ENCODE measurements around the gene MRPL14. TPM values are rescaled to one million over a fixed set of nuclear protein-coding genes. Genes with fewer than 3 reads are reported as not detected.

Gene MRPL14
- total RNA-seq, 1 donor from 2014 or later = 65.5 TPM

- no peak for TF ChIP-seq CTCF (conservative IDR thresholded peaks at IDR 0.05)
- no peak overlapping the region for H3K4me3 Mint-ChIP-seq
- H3K4me1 Mint-ChIP-seq = no peaks in the 10 kb centered on the region
- no peak overlapping the region for H3K27ac Mint-ChIP-seq (ENCODE audit: unreplicated experiment)
- H3K9me3 Mint-ChIP-seq = no peaks in the 10 kb centered on the region
- no peak for DNase-seq (ENCODE audit: low read depth, low spot score)
- no peaks in the 10 kb centered on the region for H3K27me3 Mint-ChIP-seq (ENCODE audit: low read depth)
- H3K36me3 Mint-ChIP-seq (ENCODE audit: low read depth) = peaks cover 16% of the 10 kb centered on the region
Measured at GRCh38 chr6:44108471-44108870, 18.8 kb downstream of the MRPL14 start.

- Mint-ChIP-seq H3K36me3 (ENCODE audit: low read depth) (peaks cover 13% of the 10 kb centered on the region), H3K27ac (ENCODE audit: unreplicated experiment) (no peak overlapping the region), H3K4me1 (no peaks in the 10 kb centered on the region), H3K9me3 (no peaks in the 10 kb centered on the region), H3K4me3 (no peak overlapping the region), H3K27me3 (ENCODE audit: low read depth) (no peaks in the 10 kb centered on the region)
- DNase-seq (ENCODE audit: low read depth, low spot score) = no peak
- TF ChIP-seq CTCF (conservative IDR thresholded peaks at IDR 0.05) = no peak
Measured at GRCh38 chr6:44107017-44107416, 20.2 kb downstream of the MRPL14 start.

GRCh38 chr6:44105993-44106740 lies 21.1 kb downstream of the MRPL14 start:
- H3K9me3 Mint-ChIP-seq = no peaks in the 10 kb centered on the region
- H3K4me1 Mint-ChIP-seq = no peaks in the 10 kb centered on the region
- no peak overlapping the region for H3K27ac Mint-ChIP-seq (ENCODE audit: unreplicated experiment)
- TF ChIP-seq CTCF (conservative IDR thresholded peaks at IDR 0.05) = no peak
- peaks cover 8% of the 10 kb centered on the region for H3K36me3 Mint-ChIP-seq (ENCODE audit: low read depth)
- H3K4me3 Mint-ChIP-seq = no peak overlapping the region
- H3K27me3 Mint-ChIP-seq (ENCODE audit: low read depth) = no peaks in the 10 kb centered on the region
- no peak for DNase-seq (ENCODE audit: low read depth, low spot score)

- H3K9me3 Mint-ChIP-seq = no peaks in the 10 kb centered on the region
- no peaks in the 10 kb centered on the region for H3K4me1 Mint-ChIP-seq
- no peak for TF ChIP-seq CTCF (conservative IDR thresholded peaks at IDR 0.05)
- DNase-seq (ENCODE audit: low read depth, low spot score) = no peak
- H3K27me3 Mint-ChIP-seq (ENCODE audit: low read depth) = no peaks in the 10 kb centered on the region
- no peak overlapping the region for H3K27ac Mint-ChIP-seq (ENCODE audit: unreplicated experiment)
- H3K4me3 Mint-ChIP-seq = no peak overlapping the region
- H3K36me3 Mint-ChIP-seq (ENCODE audit: low read depth) = peaks cover 7% of the 10 kb centered on the region
Measured at GRCh38 chr6:44105146-44105545, 22.1 kb downstream of the MRPL14 start.

- Mint-ChIP-seq H3K4me1 (no peaks in the 10 kb centered on the region), H3K4me3 (no peak overlapping the region), H3K27ac (ENCODE audit: unreplicated experiment) (no peak overlapping the region), H3K9me3 (no peaks in the 10 kb centered on the region), H3K27me3 (ENCODE audit: low read depth) (no peaks in the 10 kb centered on the region), H3K36me3 (ENCODE audit: low read depth) (peaks cover 7% of the 10 kb centered on the region)
- no peak for TF ChIP-seq CTCF (conservative IDR thresholded peaks at IDR 0.05)
- no peak for DNase-seq (ENCODE audit: low read depth, low spot score)
Measured at GRCh38 chr6:44104481-44105021, 22.7 kb downstream of the MRPL14 start.
